GM12891 (cell line): Measurements from ENCODE around the gene LILRA5.

Source experiments
- POLR2A ChIP-seq: IDR thresholded peaks from 2 replicates; pipeline ENCODE4 v1.6.1; 2011; ENCODE audit warnings: low read depth, low read length, control low read depth
- POLR2AphosphoS5 ChIP-seq: IDR thresholded peaks from 2 replicates; pipeline ENCODE4 v1.6.1; 2011; ENCODE audit warnings: low read depth, low read length, control low read depth
- POU2F2 ChIP-seq: IDR thresholded peaks from 2 replicates; pipeline ENCODE4 v1.6.1; 2011; ENCODE audit warnings: low read depth, mild to moderate bottlenecking, control low read depth, low read length, moderate library complexity
- SPI1 ChIP-seq: IDR thresholded peaks from 2 replicates; pipeline ENCODE4 v1.6.1; 2011; ENCODE audit warnings: low read depth, low read length, control low read depth
- TAF1 ChIP-seq: IDR thresholded peaks from 2 replicates; pipeline ENCODE4 v1.6.1; 2011; ENCODE audit warnings: low read depth, low read length, control low read depth

DNA sequence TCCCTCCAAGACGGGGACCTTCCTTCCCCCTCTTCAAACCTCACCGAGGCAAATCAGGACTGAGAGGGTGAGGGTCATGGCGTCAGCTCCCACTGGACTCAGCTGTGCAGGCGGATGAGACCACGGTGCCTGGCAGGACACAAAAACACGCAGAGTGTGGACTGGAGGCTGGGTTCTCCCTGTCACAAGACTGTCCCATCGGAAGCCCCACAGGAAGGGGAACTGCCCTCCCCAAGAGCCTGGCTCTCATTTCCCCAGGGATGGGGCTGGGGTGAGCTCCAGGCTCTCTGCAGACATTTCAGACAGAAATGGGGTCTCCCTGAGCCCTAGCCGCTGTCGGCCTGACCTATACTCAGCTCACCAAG is 55.9 kb downstream of the LILRA5 start, which contains the start of gene LILRB5:
- no peak for TF ChIP-seq TAF1
- TF ChIP-seq POLR2AphosphoS5: no peak
- TF ChIP-seq POLR2A: no peak
- no peak for TF ChIP-seq POU2F2
- no peak for TF ChIP-seq SPI1
